Liver (tissue), 9 donors: ENCODE measurements around the gene HBP1. TPM values are rescaled to one million over a fixed set of nuclear protein-coding genes. Genes with fewer than 3 reads are reported as not detected.
A peak's percentile ranks its signal among the peaks of the same experiment; 100 is the strongest.

ENCODE experiments used
- DNase-seq: peaks from one replicate; pipeline ENCODE4 v3.0.0-alpha.2; 2017; ENCODE audit warnings: low spot score
- H3K27ac ChIP-seq, 2 donors: one replicate each; pipeline ENCODE4 v1.7.0; 2013; ENCODE audit warnings: inconsistent platforms in 2 of 2, low read length in 2 of 2, control low read depth in 1 of 2, low read depth in 1 of 2, mild to moderate bottlenecking in 1 of 2
- H3K27me3 ChIP-seq, 4 donors: one replicate each; pipeline versions ENCODE4 v1.6.1 to v1.7.0; 2013; ENCODE audit warnings: low read length in 3 of 4, inconsistent platforms in 1 of 4, mild to moderate bottlenecking in 1 of 4, moderate library complexity in 1 of 4; ENCODE audit not compliant: control insufficient read depth in 4 of 4, insufficient read depth in 4 of 4
- H3K36me3 ChIP-seq, 4 donors: one replicate each; pipeline versions ENCODE4 v1.6.1 to v1.7.0; 2013; ENCODE audit warnings: low read length in 3 of 4, mild to moderate bottlenecking in 3 of 4, low read depth in 1 of 4, moderate library complexity in 1 of 4; ENCODE audit not compliant: control insufficient read depth in 4 of 4, insufficient read depth in 3 of 4
- H3K4me1 ChIP-seq, 4 donors: one replicate each; pipeline versions ENCODE4 v1.6.1 to v1.7.0; 2013; ENCODE audit warnings: low read length in 3 of 4, mild to moderate bottlenecking in 3 of 4, moderate library complexity in 1 of 4; ENCODE audit not compliant: control insufficient read depth in 4 of 4, insufficient read depth in 4 of 4
- H3K4me3 ChIP-seq, 3 donors: one replicate each; pipeline versions ENCODE4 v1.6.1 to v1.7.0; 2013; ENCODE audit warnings: low read length in 3 of 3, control low read depth in 1 of 3, low read depth in 1 of 3, mild to moderate bottlenecking in 1 of 3
- H3K9ac ChIP-seq, 2 donors: one replicate each; pipeline ENCODE4 v1.7.0; 2013; ENCODE audit warnings: low read length in 2 of 2, mild to moderate bottlenecking in 2 of 2, moderate library complexity in 2 of 2, control low read depth in 1 of 2, low read depth in 1 of 2
- H3K9me3 ChIP-seq, 4 donors: one replicate each; pipeline versions ENCODE4 v1.6.1 to v1.7.0; 2013; ENCODE audit warnings: low read length in 3 of 4; ENCODE audit not compliant: control insufficient read depth in 4 of 4
- ATF3 ChIP-seq: IDR thresholded peaks from 2 replicates; pipeline ENCODE4 v1.6.1; 2016; ENCODE audit warnings: antibody characterized with exemption
- CTCF ChIP-seq: fragments of 150-350 bp; IDR thresholded peaks from 2 replicates; pipeline ENCODE4 v1.5.1; 2017; ENCODE audit warnings: improper control_type of control experiment, low read depth, low read length; ENCODE audit not compliant: missing input control
- EGR1 ChIP-seq, 2 donors: IDR thresholded peaks; 2 replicates each; pipeline ENCODE4 v1.6.1; 2016 to 2018; ENCODE audit warnings: antibody characterized with exemption in 2 of 2, low read depth in 2 of 2
- FOXA2 ChIP-seq: IDR thresholded peaks from 2 replicates; pipeline ENCODE4 v1.6.1; 2016; ENCODE audit warnings: antibody characterized with exemption
- GABPA ChIP-seq, 2 donors: IDR thresholded peaks in 1 of 2; conservative IDR thresholded peaks in 1 of 2; 2 replicates each; pipeline ENCODE4 v1.6.1; 2016; ENCODE audit warnings: antibody characterized with exemption in 2 of 2, mild to moderate bottlenecking in 1 of 2, moderate library complexity in 1 of 2
- HNF4A ChIP-seq, 2 donors: conservative IDR thresholded peaks; 2 replicates each; pipeline ENCODE4 v1.6.1; 2016; ENCODE audit warnings: antibody characterized with exemption in 2 of 2, mild to moderate bottlenecking in 2 of 2
- HNF4G ChIP-seq: IDR thresholded peaks from 2 replicates; pipeline ENCODE4 v1.6.1; 2016; ENCODE audit warnings: antibody characterized with exemption
- JUND ChIP-seq, 2 donors: IDR thresholded peaks; 2 replicates each; pipeline ENCODE4 v1.6.1; 2016; ENCODE audit warnings: antibody characterized with exemption in 2 of 2
- NR2F2 ChIP-seq: IDR thresholded peaks from 2 replicates; pipeline ENCODE4 v1.6.1; 2016; ENCODE audit warnings: antibody characterized with exemption
- RAD21 ChIP-seq, 2 donors: IDR thresholded peaks; 2 replicates each; pipeline ENCODE4 v1.6.1; 2016; ENCODE audit warnings: antibody characterized with exemption in 2 of 2, mild to moderate bottlenecking in 2 of 2
- RXRA ChIP-seq, 2 donors: IDR thresholded peaks; 2 replicates each; pipeline ENCODE4 v1.6.1; 2017 to 2018; ENCODE audit warnings: antibody characterized with exemption in 2 of 2, mild to moderate bottlenecking in 1 of 2
- SP1 ChIP-seq: IDR thresholded peaks from 2 replicates; pipeline ENCODE4 v1.6.1; 2018; ENCODE audit warnings: antibody characterized with exemption, mild to moderate bottlenecking
- TAF1 ChIP-seq: conservative IDR thresholded peaks from 2 replicates; pipeline ENCODE4 v1.6.1; 2016; ENCODE audit warnings: antibody characterized with exemption, mild to moderate bottlenecking
- YY1 ChIP-seq: IDR thresholded peaks from 2 replicates; pipeline ENCODE4 v1.6.1; 2016; ENCODE audit warnings: antibody characterized with exemption, mild to moderate bottlenecking
- WGBS: extraction: QIAGEN DNeasy Blood & Tissue Kit; methylation state at CpG from one replicate; pipeline ENCODE4 v1.1.7; 2013; 5-methylcytosine and 5-hydroxymethylcytosine counted together
- polyA plus RNA-seq, 2 donors: library from polyadenylated mRNA; stranded (reverse) in 1 of 2; unstranded in 1 of 2; fragments of 200-250 nt in 1 of 2; fragments of >200 nt in 1 of 2; fragmentation: Nextera tagmentation in 1 of 2; extraction: Ambion mirVana in 1 of 2; gene quantifications; one replicate each; pipeline versions ENCODE4 v1.2.1 to v1.2.3, GENCODE V29; 2013 to 2015
- total RNA-seq, 2 donors: library from RNA; depleted of rRNA; stranded (reverse); fragments of >200 nt; gene quantifications; one replicate each; pipeline ENCODE4 v1.2.3, GENCODE V29; 2014
- TF ChIP-seq, protein P1 (sequence below): IDR thresholded peaks from 2 replicates; pipeline ENCODE4 v1.6.1; 2016; ENCODE audit warnings: antibody characterized with exemption
- TF ChIP-seq, protein P2 (sequence below): IDR thresholded peaks from 2 replicates; pipeline ENCODE4 v1.6.1; 2016; ENCODE audit warnings: antibody characterized with exemption
- donor health status: healthy.
- donor health status: healthy.
- donor health status: healthy.
- donor health status: healthy.
- donor health status: healthy.

Gene HBP1
- total and polyA plus RNA-seq, 4 donors = 24.6 to 67.9 (median 48.1) TPM

- H3K9ac ChIP-seq = no peak overlapping the region
- no peaks in the 10 kb centered on the region for H3K27me3 ChIP-seq
- H3K9me3 ChIP-seq = no peaks in the 10 kb centered on the region
- no peak for DNase-seq
- TF ChIP-seq ATF3 (no peak), RAD21 (IDR thresholded peaks at IDR 0.05) (peak; percentile 79 to 86), CTCF (peak; percentile 52)
- no peak overlapping the region for H3K4me3 ChIP-seq
- H3K4me1 ChIP-seq = peaks cover 0 to 3% (median under 1%) of the 10 kb centered on the region in 4 donors
- H3K27ac ChIP-seq = no peak overlapping the region
- no peaks in the 10 kb centered on the region for H3K36me3 ChIP-seq
- 28% methylated on average over 3 of the region's 3 CpGs for WGBS
These were observed 21.1 kb upstream of the HBP1 start for GRCh38 chr7:107147464-107148393.

DNA sequence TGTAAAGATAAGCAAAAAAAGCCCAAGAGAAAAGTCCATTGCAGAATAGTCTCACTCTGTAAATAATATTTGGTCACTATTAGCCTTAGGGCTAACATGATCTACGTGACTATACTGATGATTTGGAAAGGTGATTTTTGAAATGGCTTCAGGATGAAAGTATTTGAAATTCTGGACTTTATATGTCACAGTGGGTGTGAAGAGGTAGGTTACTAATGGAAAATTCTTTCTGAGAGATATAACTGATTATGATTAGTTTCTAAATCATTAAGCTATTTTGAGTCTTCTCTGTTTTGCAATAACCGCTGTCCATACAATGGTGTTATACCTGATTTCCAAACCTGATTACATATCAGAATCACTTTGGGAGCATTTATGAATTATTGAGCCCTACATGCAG is 20.1 kb upstream of the HBP1 start:
- WGBS = 95% methylated on average over 2 of the region's 2 CpGs

DNA sequence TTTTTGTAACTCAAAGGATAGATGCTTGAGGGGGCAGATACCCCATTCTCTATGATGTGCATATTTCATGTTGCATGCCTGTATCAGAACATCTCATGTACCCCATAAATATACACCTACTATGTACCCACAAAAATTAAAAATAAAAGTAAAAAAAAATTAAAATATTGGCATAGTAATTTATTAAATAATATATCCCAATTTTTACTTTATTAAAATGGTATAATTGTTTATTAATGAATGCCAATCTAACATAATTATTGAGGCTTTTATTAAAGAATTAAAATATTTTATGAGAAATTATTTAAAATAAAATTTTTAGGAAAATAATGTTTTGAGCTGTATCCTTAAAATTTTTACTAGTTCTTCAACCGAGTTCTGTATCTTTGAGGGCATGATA is 18.9 kb upstream of the HBP1 start:
- no peak for DNase-seq
- no peak overlapping the region for H3K27ac ChIP-seq
- no peak for TF ChIP-seq FOXA2
- TF ChIP-seq, protein P1, sequence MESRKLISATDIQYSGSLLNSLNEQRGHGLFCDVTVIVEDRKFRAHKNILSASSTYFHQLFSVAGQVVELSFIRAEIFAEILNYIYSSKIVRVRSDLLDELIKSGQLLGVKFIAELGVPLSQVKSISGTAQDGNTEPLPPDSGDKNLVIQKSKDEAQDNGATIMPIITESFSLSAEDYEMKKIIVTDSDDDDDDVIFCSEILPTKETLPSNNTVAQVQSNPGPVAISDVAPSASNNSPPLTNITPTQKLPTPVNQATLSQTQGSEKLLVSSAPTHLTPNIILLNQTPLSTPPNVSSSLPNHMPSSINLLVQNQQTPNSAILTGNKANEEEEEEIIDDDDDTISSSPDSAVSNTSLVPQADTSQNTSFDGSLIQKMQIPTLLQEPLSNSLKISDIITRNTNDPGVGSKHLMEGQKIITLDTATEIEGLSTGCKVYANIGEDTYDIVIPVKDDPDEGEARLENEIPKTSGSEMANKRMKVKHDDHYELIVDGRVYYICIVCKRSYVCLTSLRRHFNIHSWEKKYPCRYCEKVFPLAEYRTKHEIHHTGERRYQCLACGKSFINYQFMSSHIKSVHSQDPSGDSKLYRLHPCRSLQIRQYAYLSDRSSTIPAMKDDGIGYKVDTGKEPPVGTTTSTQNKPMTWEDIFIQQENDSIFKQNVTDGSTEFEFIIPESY = no peak
- TF ChIP-seq HNF4G = no peak
- TF ChIP-seq GABPA (IDR thresholded peaks at IDR 0.05 in 1 of 2, conservative IDR thresholded peaks at IDR 0.05 in 1 of 2) = no peak
- TF ChIP-seq NR2F2 = no peak
- no peak for TF ChIP-seq SP1
- no peak for TF ChIP-seq TAF1
- TF ChIP-seq ATF3 = no peak
- no peak for TF ChIP-seq HNF4A (conservative IDR thresholded peaks at IDR 0.05)
- TF ChIP-seq EGR1 (IDR thresholded peaks at IDR 0.05; ENCODE audit: low read depth in 2 of 2) = no peak
- no peak for TF ChIP-seq JUND (IDR thresholded peaks at IDR 0.05)
- TF ChIP-seq YY1 = no peak
- TF ChIP-seq RXRA (IDR thresholded peaks at IDR 0.05) = no peak
- 95% methylated on average over 1 of the region's 1 CpG for WGBS
- H3K4me1 ChIP-seq = peaks cover 0 to 3% (median under 1%) of the 10 kb centered on the region in 4 donors
- H3K36me3 ChIP-seq = no peaks in the 10 kb centered on the region
- no peak overlapping the region for H3K4me3 ChIP-seq
- no peak overlapping the region for H3K9ac ChIP-seq
- no peaks in the 10 kb centered on the region for H3K9me3 ChIP-seq
- no peaks in the 10 kb centered on the region for H3K27me3 ChIP-seq

More for the DNA sequence above, 20.1 kb upstream of the HBP1 start:
- H3K27ac ChIP-seq = no peak overlapping the region
- no peaks in the 10 kb centered on the region for H3K9me3 ChIP-seq
- no peak for DNase-seq
- H3K4me3 ChIP-seq = no peak overlapping the region
- no peak for TF ChIP-seq GABPA (IDR thresholded peaks at IDR 0.05 in 1 of 2, conservative IDR thresholded peaks at IDR 0.05 in 1 of 2)
- TF ChIP-seq JUND (IDR thresholded peaks at IDR 0.05) = no peak
- no peak for TF ChIP-seq TAF1
- no peak for TF ChIP-seq FOXA2
- TF ChIP-seq HNF4G = no peak
- TF ChIP-seq, protein P2, sequence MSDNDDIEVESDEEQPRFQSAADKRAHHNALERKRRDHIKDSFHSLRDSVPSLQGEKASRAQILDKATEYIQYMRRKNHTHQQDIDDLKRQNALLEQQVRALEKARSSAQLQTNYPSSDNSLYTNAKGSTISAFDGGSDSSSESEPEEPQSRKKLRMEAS = no peak
- no peaks in the 10 kb centered on the region for H3K27me3 ChIP-seq
- no peaks in the 10 kb centered on the region for H3K36me3 ChIP-seq
- H3K4me1 ChIP-seq = peaks cover 0 to 3% (median under 1%) of the 10 kb centered on the region in 4 donors
- H3K9ac ChIP-seq = no peak overlapping the region
